8988T (cell line): Measurements from ENCODE around the gene TNIP2.
"Not testable (repeated sequence)": the region's sequence is repeated elsewhere in the genome, so short reads cannot be mapped to it uniquely, and the experiment has no call there.

Experiments
- DNase-seq: peaks from one replicate; pipeline ENCODE4 v3.0.0; 2011

The TNIP2 gene

GRCh38 chr4:2793586-2794485 is 37.7 kb upstream of the TNIP2 start:
- DNase-seq, result no peak

- peak; percentile 78 for DNase-seq
Observed at GRCh38 chr4:2792711-2793585, 36.8 kb upstream of the TNIP2 start, which contains the start of gene SH3BP2. Gene SH3BP2, plus strand, starts transcription at chr4:2793085. Its CDS starts 27,533 bp downstream, at chr4:2820618.

- no peak for DNase-seq
Observed at GRCh38 chr4:2792396-2792710, 36.2 kb upstream of the TNIP2 start.

GRCh38 chr4:2791518-2792395 is 35.6 kb upstream of the TNIP2 start:
- DNase-seq, result no peak

GRCh38 chr4:2790583-2791517 is 34.7 kb upstream of the TNIP2 start:
- DNase-seq, result no peak

- DNase-seq, result no peak
Observed at GRCh38 chr4:2789793-2790582, 33.9 kb upstream of the TNIP2 start.

- DNase-seq, result no peak
Observed at GRCh38 chr4:2789351-2789750, 33.2 kb upstream of the TNIP2 start.

- DNase-seq, result no peak
Observed at GRCh38 chr4:2788532-2789103, 32.5 kb upstream of the TNIP2 start.

- DNase-seq, result peak; percentile 16
Observed at GRCh38 chr4:2788101-2788500, 32.0 kb upstream of the TNIP2 start.

- DNase-seq, result no peak
Observed at GRCh38 chr4:2787230-2788100, 31.3 kb upstream of the TNIP2 start.

GRCh38 chr4:2786794-2787229 is 30.7 kb upstream of the TNIP2 start:
- no peak for DNase-seq

- DNase-seq, result no peak
Observed at GRCh38 chr4:2786152-2786671, 30.1 kb upstream of the TNIP2 start.

GRCh38 chr4:2785613-2786012 is 29.5 kb upstream of the TNIP2 start:
- DNase-seq, result no peak

GRCh38 chr4:2783790-2784189 is 27.7 kb upstream of the TNIP2 start:
- no peak for DNase-seq

GRCh38 chr4:2781911-2782310 is 25.8 kb upstream of the TNIP2 start:
- no peak for DNase-seq

- DNase-seq, result not testable (repeated sequence)
Observed at GRCh38 chr4:2780643-2781042, 24.5 kb upstream of the TNIP2 start.

GRCh38 chr4:2771264-2771663 is 15.1 kb upstream of the TNIP2 start:
- no peak for DNase-seq

GRCh38 chr4:2768921-2769336 is 12.8 kb upstream of the TNIP2 start:
- DNase-seq, result no peak

GRCh38 chr4:2768124-2768523 is 12.0 kb upstream of the TNIP2 start:
- no peak for DNase-seq
